ENCODE measurements around the gene EIF5A. TPM values are rescaled to one million over a fixed set of nuclear protein-coding genes. Genes with fewer than 3 reads are reported as not detected.

The EIF5A gene
- total and polyA plus RNA-seq, 9 of the 15 experiments (the other 6 are each of a cell fraction or from before 2014, with no cell fraction given), result 22.9 to 1,163 (median 772) TPM

GRCh38 chr17:7351665-7352502, 44.5 kb downstream of the EIF5A start, which contains the start of gene KCTD11 (continued):
- TF ChIP-seq, protein P1, sequence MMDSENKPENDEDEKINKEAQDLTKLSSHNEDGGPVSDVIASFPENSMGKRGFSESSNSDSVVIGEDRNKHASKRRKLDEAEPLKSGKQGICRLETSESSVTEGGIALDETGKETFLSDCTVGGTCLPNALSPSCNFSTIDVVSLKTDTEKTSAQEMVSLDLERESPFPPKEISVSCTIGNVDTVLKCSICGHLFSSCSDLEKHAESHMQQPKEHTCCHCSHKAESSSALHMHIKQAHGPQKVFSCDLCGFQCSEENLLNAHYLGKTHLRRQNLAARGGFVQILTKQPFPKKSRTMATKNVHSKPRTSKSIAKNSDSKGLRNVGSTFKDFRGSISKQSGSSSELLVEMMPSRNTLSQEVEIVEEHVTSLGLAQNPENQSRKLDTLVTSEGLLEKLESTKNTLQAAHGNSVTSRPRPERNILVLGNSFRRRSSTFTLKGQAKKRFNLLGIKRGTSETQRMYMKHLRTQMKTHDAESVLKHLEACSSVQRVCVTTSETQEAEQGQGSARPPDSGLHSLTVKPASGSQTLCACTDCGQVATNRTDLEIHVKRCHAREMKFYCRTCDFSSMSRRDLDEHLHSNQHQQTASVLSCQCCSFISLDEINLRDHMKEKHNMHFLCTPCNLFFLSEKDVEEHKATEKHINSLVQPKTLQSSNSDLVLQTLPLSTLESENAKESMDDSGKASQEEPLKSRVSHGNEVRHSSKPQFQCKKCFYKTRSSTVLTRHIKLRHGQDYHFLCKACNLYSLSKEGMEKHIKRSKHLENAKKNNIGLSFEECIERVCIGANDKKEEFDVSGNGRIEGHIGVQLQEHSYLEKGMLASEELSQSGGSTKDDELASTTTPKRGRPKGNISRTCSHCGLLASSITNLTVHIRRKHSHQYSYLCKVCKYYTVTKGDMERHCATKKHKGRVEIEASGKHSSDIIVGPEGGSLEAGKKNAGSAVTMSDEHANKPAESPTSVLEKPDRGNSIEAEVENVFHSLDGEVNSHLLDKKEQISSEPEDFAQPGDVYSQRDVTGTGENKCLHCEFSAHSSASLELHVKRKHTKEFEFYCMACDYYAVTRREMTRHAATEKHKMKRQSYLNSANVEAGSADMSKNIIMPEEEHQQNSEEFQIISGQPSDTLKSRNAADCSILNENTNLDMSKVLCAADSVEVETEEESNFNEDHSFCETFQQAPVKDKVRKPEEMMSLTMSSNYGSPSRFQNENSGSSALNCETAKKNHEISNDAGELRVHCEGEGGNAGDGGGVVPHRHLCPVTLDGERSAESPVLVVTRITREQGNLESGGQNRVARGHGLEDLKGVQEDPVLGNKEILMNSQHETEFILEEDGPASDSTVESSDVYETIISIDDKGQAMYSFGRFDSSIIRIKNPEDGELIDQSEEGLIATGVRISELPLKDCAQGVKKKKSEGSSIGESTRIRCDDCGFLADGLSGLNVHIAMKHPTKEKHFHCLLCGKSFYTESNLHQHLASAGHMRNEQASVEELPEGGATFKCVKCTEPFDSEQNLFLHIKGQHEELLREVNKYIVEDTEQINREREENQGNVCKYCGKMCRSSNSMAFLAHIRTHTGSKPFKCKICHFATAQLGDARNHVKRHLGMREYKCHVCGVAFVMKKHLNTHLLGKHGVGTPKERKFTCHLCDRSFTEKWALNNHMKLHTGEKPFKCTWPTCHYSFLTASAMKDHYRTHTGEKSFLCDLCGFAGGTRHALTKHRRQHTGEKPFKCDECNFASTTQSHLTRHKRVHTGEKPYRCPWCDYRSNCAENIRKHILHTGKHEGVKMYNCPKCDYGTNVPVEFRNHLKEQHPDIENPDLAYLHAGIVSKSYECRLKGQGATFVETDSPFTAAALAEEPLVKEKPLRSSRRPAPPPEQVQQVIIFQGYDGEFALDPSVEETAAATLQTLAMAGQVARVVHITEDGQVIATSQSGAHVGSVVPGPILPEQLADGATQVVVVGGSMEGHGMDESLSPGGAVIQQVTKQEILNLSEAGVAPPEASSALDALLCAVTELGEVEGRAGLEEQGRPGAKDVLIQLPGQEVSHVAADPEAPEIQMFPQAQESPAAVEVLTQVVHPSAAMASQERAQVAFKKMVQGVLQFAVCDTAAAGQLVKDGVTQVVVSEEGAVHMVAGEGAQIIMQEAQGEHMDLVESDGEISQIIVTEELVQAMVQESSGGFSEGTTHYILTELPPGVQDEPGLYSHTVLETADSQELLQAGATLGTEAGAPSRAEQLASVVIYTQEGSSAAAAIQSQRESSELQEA (IDR thresholded peaks at IDR 0.05; ENCODE audit: low read depth), result no peak
- TF ChIP-seq ELF4 (CRISPR knock-in tag; IDR thresholded peaks at IDR 0.05) (no peak), PML (IDR thresholded peaks at IDR 0.05; ENCODE audit: low read length) (no peak), MCM3 (IDR thresholded peaks at IDR 0.05) (no peak), ZBED1 (IDR thresholded peaks at IDR 0.05) (no peak), MNT (conservative IDR thresholded peaks at IDR 0.05) (peak in 1 of 2 experiments; percentile 65; a peak in 2 of 4 replicates), TCFL5 (CRISPR knock-in tag; conservative IDR thresholded peaks at IDR 0.05) (no peak), POLR3A (IDR thresholded peaks at IDR 0.05; ENCODE audit: borderline replicate concordance, extremely low read depth, insufficient read depth, insufficient read length) (no peak), MYBL2 (IDR thresholded peaks at IDR 0.05; ENCODE audit: low read depth) (no peak), MYBL2 (CRISPR knock-in tag; IDR thresholded peaks at IDR 0.05; ENCODE audit: borderline replicate concordance) (no peak), ESRRA (IDR thresholded peaks at IDR 0.05; ENCODE audit: borderline replicate concordance, low read depth) (no peak), ZNF431 (CRISPR knock-in tag; IDR thresholded peaks at IDR 0.05) (no peak), HDAC6 (IDR thresholded peaks at IDR 0.05; ENCODE audit: low read depth, low read length) (no peak), MBD2 (IDR thresholded peaks at IDR 0.05; ENCODE audit: borderline replicate concordance, low read depth) (no peak)
- TF ChIP-seq, protein P2, sequence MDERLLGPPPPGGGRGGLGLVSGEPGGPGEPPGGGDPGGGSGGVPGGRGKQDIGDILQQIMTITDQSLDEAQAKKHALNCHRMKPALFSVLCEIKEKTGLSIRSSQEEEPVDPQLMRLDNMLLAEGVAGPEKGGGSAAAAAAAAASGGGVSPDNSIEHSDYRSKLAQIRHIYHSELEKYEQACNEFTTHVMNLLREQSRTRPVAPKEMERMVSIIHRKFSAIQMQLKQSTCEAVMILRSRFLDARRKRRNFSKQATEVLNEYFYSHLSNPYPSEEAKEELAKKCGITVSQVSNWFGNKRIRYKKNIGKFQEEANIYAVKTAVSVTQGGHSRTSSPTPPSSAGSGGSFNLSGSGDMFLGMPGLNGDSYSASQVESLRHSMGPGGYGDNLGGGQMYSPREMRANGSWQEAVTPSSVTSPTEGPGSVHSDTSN (CRISPR knock-in tag; IDR thresholded peaks at IDR 0.05; ENCODE audit: low read depth), result no peak
- TF ChIP-seq, protein P2 (tag; conservative IDR thresholded peaks at IDR 0.05; ENCODE audit: low read depth), result no peak
